Caki2 (cell line): ENCODE measurements around the gene GJA4. TPM values are rescaled to one million over a fixed set of nuclear protein-coding genes. Genes with fewer than 3 reads are reported as not detected.
"Not testable (repeated sequence)": the region's sequence is repeated elsewhere in the genome, so short reads cannot be mapped to it uniquely, and the experiment has no call there.

Experiments
- DNase-seq: peaks from one replicate; pipeline ENCODE4 v3.0.0-alpha.2; 2015; ENCODE audit warnings: low read depth
- in situ Hi-C: cut with HindIII; loops from 2 replicates; pipeline ENCODE4 v1.10.0; 2016; ENCODE audit warnings: low sequenced_read_pairs, low pct_unique_long_range_greater_than_20kb, mixed read lengths
- total RNA-seq: library from RNA; depleted of rRNA; stranded (reverse); fragments of >200 nt; shearing (Covaris generic); gene quantifications from 2 replicates; pipeline ENCODE4 v1.2.3, GENCODE V29; 2014; ENCODE audit warnings: low replicate concordance

Gene GJA4
- total RNA-seq, 1 experiment from 2014 or later = not detected

GRCh38 chr1:34785231-34785874, 7.4 kb upstream of the GJA4 start:
- in situ Hi-C loops = no loop called here
- DNase-seq = no peak

- no peak for DNase-seq
- in situ Hi-C loops = no loop called here
Measured at GRCh38 chr1:34785875-34786470, 6.8 kb upstream of the GJA4 start.

GRCh38 chr1:34786521-34787325, 6.1 kb upstream of the GJA4 start:
- in situ Hi-C loops = no loop called here
- peak; percentile 47 for DNase-seq

- in situ Hi-C loops = no loop called here
- peak; percentile 18 for DNase-seq
Measured at GRCh38 chr1:34787461-34788420, 5.1 kb upstream of the GJA4 start.

GRCh38 chr1:34790985-34791384, 1.8 kb upstream of the GJA4 start:
- in situ Hi-C loops = no loop called here
- DNase-seq = no peak

GRCh38 chr1:34792424-34792823, 375 bp upstream of the GJA4 start:
- no peak for DNase-seq
- in situ Hi-C loops = no loop called here

GRCh38 chr1:34794001-34794789, 1.4 kb downstream of the GJA4 start:
- DNase-seq = peak; percentile 28
- in situ Hi-C loops = no loop called here

GRCh38 chr1:34794790-34795180, 2.0 kb downstream of the GJA4 start:
- in situ Hi-C loops = no loop called here
- DNase-seq = no peak

GRCh38 chr1:34795916-34796315, 3.1 kb downstream of the GJA4 start:
- in situ Hi-C loops = no loop called here
- no peak for DNase-seq

GRCh38 chr1:34796990-34797389, 4.2 kb downstream of the GJA4 start:
- DNase-seq = no peak
- in situ Hi-C loops = no loop called here

GRCh38 chr1:34800214-34800613, 7.4 kb downstream of the GJA4 start:
- in situ Hi-C loops = no loop called here
- no peak for DNase-seq

GRCh38 chr1:34803770-34804169, 11.0 kb downstream of the GJA4 start:
- DNase-seq = no peak
- in situ Hi-C loops = no loop called here

GRCh38 chr1:34806396-34806795, 13.6 kb downstream of the GJA4 start:
- no peak for DNase-seq
- in situ Hi-C loops = no loop called here

- in situ Hi-C loops = no loop called here
- no peak for DNase-seq
Measured at GRCh38 chr1:34808051-34808810, 15.4 kb downstream of the GJA4 start.

GRCh38 chr1:34810781-34811180, 18.0 kb downstream of the GJA4 start:
- in situ Hi-C loops, DNase-seq: not testable (repeated sequence)

GRCh38 chr1:34816332-34816731, 23.5 kb downstream of the GJA4 start:
- in situ Hi-C loops = no loop called here

GRCh38 chr1:34816778-34817177, 24.0 kb downstream of the GJA4 start:
- DNase-seq = no peak
- in situ Hi-C loops = no loop called here

More at GRCh38 chr1:34816332-34816731, 23.5 kb downstream of the GJA4 start:
- no peak for DNase-seq
